ENCODE data around the gene RBP4.

GRCh38 chr10:93593749-93594148 lies 7.3 kb downstream of the RBP4 start:
- TF ChIP-seq RARB (CRISPR knock-in tag; IDR thresholded peaks at IDR 0.05) (no peak), POU6F1 (CRISPR knock-in tag; IDR thresholded peaks at IDR 0.05; ENCODE audit: borderline replicate concordance, low read depth) (no peak), TOX (CRISPR knock-in tag; IDR thresholded peaks at IDR 0.05; ENCODE audit: borderline replicate concordance) (no peak), CREB5 (CRISPR knock-in tag; IDR thresholded peaks at IDR 0.05; ENCODE audit: low read depth) (no peak), ZFP30 (CRISPR knock-in tag; IDR thresholded peaks at IDR 0.05) (no peak), ZNF70 (CRISPR knock-in tag; IDR thresholded peaks at IDR 0.05) (no peak)

All from SK-N-SH treated with all-trans-retinoic acid at 6 μM for 48 hours (cell line).